Measurements from ENCODE around the gene LHFPL6. TPM values are rescaled to one million over a fixed set of nuclear protein-coding genes. Genes with fewer than 3 reads are reported as not detected.

Gene LHFPL6
- total and polyA plus RNA-seq, 8 donors, result 1.8 to 13.4 (median 7.1) TPM

- DNase-seq (no peak), ATAC-seq (no peak), FAIRE-seq (no peak)
- Histone ChIP-seq H3K4me3 (no peak overlapping the region), H3K4me1 (no peaks in the 10 kb centered on the region), H3K36me3 (no peaks in the 10 kb centered on the region), H3K9me3 (no peaks in the 10 kb centered on the region), H3K27me3 (peaks cover 0 to 8% (median 0%) of the 10 kb centered on the region in 4 donors), H3K27ac (no peak overlapping the region)
- no peak for TF ChIP-seq CTCF (IDR thresholded peaks at IDR 0.05)
- intact Hi-C loops (cut with DNase I), result no loop called here
- WGBS, 2 donors, result 56 to 70% methylated on average over 3 of the region's 3 CpGs
These were observed 300.2 kb downstream of the LHFPL6 start for GRCh38 chr13:39302820-39303219.

GRCh38 chr13:39298951-39299350 lies 304.0 kb downstream of the LHFPL6 start:
- no peak for DNase-seq
- no peak for TF ChIP-seq CTCF (IDR thresholded peaks at IDR 0.05)
- intact Hi-C loops (cut with DNase I), result no loop called here
- H3K27me3 ChIP-seq, result peaks cover 0 to 8% (median 0%) of the 10 kb centered on the region in 4 donors
- H3K36me3 ChIP-seq, result no peaks in the 10 kb centered on the region
- no peak overlapping the region for H3K4me3 ChIP-seq
- no peaks in the 10 kb centered on the region for H3K4me1 ChIP-seq
- no peaks in the 10 kb centered on the region for H3K9me3 ChIP-seq
- no peak for ATAC-seq
- peak; percentile 68 for FAIRE-seq
- no peak overlapping the region for H3K27ac ChIP-seq

- Histone ChIP-seq H3K36me3 (no peaks in the 10 kb centered on the region), H3K27me3 (peaks cover 0 to 8% (median 0%) of the 10 kb centered on the region in 4 donors), H3K9me3 (no peaks in the 10 kb centered on the region), H3K27ac (no peak overlapping the region), H3K4me3 (no peak overlapping the region), H3K4me1 (no peaks in the 10 kb centered on the region)
- DNase-seq (no peak), ATAC-seq (no peak), FAIRE-seq (no peak)
- WGBS, 2 donors, result 69 to 95% methylated on average over 2 of the region's 2 CpGs
- no peak for TF ChIP-seq CTCF (IDR thresholded peaks at IDR 0.05)
- intact Hi-C loops (cut with DNase I), result no loop called here
These were observed 305.3 kb downstream of the LHFPL6 start for GRCh38 chr13:39297664-39298171.

- no peak overlapping the region for H3K4me3 ChIP-seq
- H3K4me1 ChIP-seq, result no peaks in the 10 kb centered on the region
- no peak for FAIRE-seq
- ATAC-seq, result no peak
- H3K27me3 ChIP-seq, result peaks cover 0 to 8% (median 0%) of the 10 kb centered on the region in 4 donors
- intact Hi-C loops (cut with DNase I), result no loop called here
- no peaks in the 10 kb centered on the region for H3K9me3 ChIP-seq
- no peak for TF ChIP-seq CTCF (IDR thresholded peaks at IDR 0.05)
- no peak overlapping the region for H3K27ac ChIP-seq
- H3K36me3 ChIP-seq, result no peaks in the 10 kb centered on the region
- no peak for DNase-seq
- WGBS, 2 donors, result 63 to 65% methylated on average over 1 of the region's 1 CpG
These were observed 306.0 kb downstream of the LHFPL6 start for GRCh38 chr13:39297023-39297422.

- no peaks in the 10 kb centered on the region for H3K9me3 ChIP-seq
- peaks cover 0 to 8% (median 0%) of the 10 kb centered on the region in 4 donors for H3K27me3 ChIP-seq
- DNase-seq, result no peak
- no peak for FAIRE-seq
- H3K4me1 ChIP-seq, result no peaks in the 10 kb centered on the region
- no peak for TF ChIP-seq CTCF (IDR thresholded peaks at IDR 0.05)
- no peak overlapping the region for H3K27ac ChIP-seq
- intact Hi-C loops (cut with DNase I), result no loop called here
- ATAC-seq, result no peak
- H3K4me3 ChIP-seq, result no peak overlapping the region
- 58 to 85% methylated on average over 2 of the region's 2 CpGs for WGBS, 2 donors
- no peaks in the 10 kb centered on the region for H3K36me3 ChIP-seq
These were observed 306.8 kb downstream of the LHFPL6 start for GRCh38 chr13:39296193-39296592.

Other genes starting within 250 kb of the LHFPL6 start
- 10 to 100 TPM; 24.4 to 30.7 (median 27.7) TPM for gene COG6, start 52.5 kb upstream of the LHFPL6 start, total RNA-seq
- 1 to 10 TPM; 6.7 to 9.4 TPM for gene COG6, start 52.5 kb upstream of the LHFPL6 start, polyA plus RNA-seq